Gastrocnemius medialis (tissue), 4 donors: Measurements from ENCODE around the gene PNMA8B.

Source experiments
- CTCF ChIP-seq, 5 experiments: fragments of 450-650 bp in 3 of 5; fragments of 200-600 bp in 2 of 5; sonication (generic) in 2 of 5; IDR thresholded peaks in 4 of 5; conservative IDR thresholded peaks in 1 of 5; 1 replicate in 4 of 5; 2 replicates in 1 of 5; pipeline ENCODE4 v1.5.1; 2016 to 2019; ENCODE audit warnings: antibody characterized with exemption in 5 of 5, mild to moderate bottlenecking in 3 of 5, moderate library complexity in 3 of 5
- POLR2A ChIP-seq, 2 donors: fragments of 450-650 bp; IDR thresholded peaks; one replicate each; pipeline ENCODE4 v1.6.1; 2017; ENCODE audit warnings: antibody characterized with exemption in 2 of 2, mild to moderate bottlenecking in 2 of 2, moderate library complexity in 2 of 2

- no peak for TF ChIP-seq POLR2A (IDR thresholded peaks at IDR 0.05)
- peak; percentile 89 to 91 (median 90) for TF ChIP-seq CTCF (IDR thresholded peaks at IDR 0.05 in 4 of 5, conservative IDR thresholded peaks at IDR 0.05 in 1 of 5)
Measured at GRCh38 chr19:46542428-46543230, 47.0 kb upstream of the PNMA8B start.
